ENCODE measurements around the gene SNRPD2.
"Not testable (repeated sequence)": the region's sequence is repeated elsewhere in the genome, so short reads cannot be mapped to it uniquely, and the experiment has no call there.

Gene SNRPD2

DNA sequence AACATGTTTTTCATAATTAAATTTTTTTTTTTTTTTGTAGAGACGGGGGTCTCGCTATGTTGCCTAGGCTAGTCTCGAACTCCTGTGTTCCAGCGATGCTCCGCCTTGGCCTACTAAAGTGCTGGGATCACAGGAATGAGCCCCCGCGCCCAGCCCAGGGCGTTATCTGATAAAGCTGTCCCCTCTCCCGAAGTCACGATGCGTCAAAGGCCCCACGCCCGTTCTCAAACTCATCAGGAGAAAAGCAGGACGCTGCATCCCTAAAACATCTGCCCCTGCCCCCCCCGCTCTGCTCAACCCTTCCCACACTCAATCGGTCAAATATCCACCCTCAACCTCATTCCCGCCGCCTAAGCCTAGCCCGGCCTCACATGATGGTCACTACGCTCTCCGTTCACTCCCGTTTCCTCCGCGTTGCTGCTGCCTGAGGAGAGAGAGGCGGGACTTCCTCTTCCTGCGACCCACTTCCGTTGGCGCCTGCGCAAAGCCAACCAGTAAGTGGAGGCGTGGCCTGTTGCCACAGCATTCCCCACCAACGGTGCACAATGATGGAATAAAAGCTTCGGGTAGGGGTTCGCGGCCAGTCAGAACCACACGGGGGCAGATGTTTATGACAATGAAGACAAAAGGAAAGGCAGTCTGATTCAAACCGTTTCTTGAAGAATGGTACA lies at the start of gene SNRPD2:
Gene SNRPD2 (minus strand): TSS at position 438 of the 671 bp plus-strand sequence. CDS start 65 bp downstream, at position 373.
- peak; percentile 92 to 94 for DNase-seq

DNA sequence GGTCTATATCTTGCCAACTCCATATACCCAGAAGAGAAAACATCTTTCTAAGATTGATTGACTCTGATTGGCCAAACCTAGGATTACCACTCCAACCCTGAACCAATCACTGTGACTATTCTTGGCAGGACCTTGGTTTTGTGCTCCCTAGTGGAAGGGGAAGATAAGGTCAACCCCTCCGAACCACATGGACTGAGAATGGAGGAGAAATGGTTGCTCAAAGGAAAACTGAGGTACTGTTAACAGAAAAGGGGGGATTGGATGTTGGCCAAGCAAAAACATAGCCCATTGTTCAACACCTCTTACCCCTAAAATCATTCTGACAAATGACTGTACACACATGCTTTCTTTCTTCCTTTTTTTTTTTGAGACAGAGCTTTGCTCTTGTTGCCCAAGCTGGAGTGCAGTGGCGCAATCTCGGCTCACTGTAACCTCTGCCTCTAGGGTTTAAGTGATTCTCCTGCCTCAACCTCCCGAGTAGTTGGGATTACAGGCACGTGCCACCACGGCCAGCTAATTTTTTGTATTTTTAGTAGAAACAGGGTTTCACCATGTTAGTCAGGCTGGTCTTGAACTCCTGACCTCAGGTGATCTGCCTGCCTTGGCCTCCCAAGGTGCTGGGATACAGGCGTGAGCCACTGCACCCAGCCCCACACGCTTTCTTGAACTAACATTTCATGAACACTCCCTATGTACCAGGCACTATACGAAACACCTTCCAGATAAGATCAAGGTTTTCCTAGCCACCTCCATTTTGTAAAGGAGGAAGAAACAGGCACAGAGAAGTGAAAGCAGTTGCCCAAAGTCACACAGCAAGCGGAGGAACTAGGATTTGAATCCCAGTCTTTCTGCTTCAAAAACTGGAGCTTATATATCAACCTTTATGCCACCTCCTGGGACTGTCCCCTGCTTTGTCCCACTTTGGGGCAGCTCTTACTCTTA lies 48.0 kb upstream of the SNRPD2 start:
- DNase-seq = peak in 1 of 2 donors; percentile 8

DNA sequence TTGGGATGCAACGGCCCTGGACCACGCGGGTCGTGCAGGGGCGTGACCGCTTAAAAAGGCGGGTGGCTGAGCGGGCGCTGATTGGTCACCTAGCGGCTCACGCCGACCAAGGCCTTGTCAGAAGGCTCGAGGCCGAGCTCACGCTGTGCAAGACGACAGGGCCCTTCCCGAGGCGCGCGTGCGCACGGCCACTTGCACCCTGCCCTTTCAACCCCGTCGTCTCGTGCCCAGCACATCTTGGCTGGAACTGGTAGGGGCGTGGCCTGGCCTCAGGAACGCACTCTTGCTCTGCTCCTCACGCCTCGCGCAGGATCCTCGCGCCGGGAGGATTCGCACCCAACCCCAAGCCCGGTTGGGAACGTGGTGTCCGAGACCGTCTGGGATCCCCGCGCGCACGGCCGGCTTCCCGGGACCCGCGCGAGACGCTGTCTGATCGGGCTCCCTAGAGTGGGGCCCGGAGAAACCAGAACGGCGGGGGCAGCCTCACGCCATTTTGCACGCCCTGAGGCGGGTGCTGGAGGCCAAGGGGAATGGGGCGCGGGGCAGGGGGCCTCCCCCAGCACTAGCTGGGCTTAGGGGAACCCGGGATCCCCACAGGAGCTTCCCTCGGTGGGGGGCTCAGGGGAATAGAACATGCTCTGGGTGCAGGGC lies 41.5 kb upstream of the SNRPD2 start, which contains the start of gene MEIOSIN:
Gene MEIOSIN (plus strand): TSS at position 280 of the 651 bp plus-strand sequence. CDS start 1,938 bp downstream, outside the sequence.
- DNase-seq = no peak

DNA sequence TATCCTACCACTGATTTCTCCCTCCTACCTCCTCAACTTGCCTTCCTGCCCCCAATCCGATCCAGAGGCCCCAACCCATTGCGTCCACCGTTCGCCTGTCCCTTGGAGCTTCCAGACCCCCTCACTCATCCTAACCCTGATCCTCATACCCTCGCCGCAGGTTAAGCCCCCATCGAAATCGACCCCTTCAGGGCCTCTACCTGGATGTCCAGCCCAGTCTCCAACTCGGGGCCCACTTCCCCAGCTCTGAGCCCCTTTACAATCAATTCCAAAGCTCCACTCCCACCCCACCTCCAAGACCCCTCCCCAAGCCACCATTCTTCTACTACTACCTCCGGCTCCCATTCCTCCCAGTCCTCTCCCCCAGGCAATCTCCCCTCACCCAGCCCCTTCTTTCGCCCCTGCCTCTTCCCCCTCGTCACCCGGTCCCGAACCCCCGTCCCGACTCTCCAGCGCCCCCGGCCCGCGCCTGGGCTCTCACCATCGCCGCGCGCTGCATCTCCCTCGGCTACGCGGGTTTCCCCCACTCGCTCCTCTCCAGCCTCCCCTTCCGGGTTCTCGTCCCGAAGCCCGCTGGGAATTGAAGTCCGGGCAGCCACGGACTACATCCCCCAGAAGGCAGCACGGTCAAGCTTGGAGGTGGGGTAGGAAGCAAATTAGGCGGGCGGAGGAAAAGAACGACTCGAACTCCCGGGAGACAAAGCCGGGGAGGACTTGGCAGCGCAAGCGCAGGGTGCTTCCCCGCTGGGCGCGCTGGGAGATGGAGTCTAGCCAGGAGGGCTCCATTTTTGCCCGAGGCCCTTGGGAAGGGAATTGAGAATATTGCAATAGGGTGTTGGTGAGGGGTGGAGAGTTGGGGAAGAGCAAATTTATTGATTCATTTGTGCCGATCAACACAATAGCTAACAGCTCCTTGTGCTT lies 38.9 kb upstream of the SNRPD2 start, which contains the start of gene FBXO46:
Gene FBXO46 (minus strand): TSS at position 529 of the 921 bp plus-strand sequence. CDS start 17,401 bp downstream, outside the sequence.
- peak; percentile 94 to 96 for DNase-seq

DNA sequence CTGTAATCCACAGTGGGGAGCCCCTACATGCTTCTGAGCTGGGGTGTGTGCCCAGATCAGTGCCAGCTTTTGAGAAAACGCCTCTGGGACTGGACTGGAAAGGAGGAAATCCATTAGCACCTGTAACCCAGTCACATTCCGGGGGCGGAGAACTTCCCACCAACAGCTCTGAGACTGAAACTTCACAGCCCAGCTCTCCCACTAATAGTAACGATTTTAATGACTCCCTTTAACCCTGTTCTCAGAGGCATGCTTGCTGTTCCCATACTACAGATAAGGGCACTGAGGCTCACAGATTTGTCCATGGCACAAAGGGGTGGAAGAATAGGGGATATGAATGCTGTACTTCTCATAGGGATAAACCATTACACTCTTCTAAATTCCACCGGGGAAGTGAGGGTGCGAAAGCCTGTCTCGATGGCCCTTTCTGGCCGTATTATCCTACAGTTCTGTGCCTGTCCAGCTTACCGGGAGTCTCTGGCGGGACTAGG lies 38.1 kb upstream of the SNRPD2 start:
- DNase-seq = no peak

DNA sequence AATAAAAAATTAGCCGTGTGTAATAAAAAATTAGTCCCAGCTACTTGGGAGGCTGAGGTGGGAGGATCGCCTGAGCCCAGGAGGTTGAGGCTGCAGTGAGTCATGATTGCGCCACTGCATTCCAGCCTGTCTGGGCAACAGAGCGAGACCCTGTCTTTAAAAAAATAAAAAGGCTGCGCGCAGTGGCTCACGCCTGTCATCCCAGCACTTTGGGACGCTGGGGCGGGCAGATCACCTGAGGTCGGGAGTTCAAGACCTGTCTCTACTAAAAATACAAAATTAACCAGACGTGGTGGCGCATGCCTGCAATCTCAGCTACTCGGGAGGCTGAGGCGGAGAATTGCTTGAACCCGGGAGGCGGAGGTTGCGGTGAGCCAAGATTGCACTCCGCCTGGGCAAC lies 36.9 kb upstream of the SNRPD2 start:
- DNase-seq = not testable (repeated sequence)

DNA sequence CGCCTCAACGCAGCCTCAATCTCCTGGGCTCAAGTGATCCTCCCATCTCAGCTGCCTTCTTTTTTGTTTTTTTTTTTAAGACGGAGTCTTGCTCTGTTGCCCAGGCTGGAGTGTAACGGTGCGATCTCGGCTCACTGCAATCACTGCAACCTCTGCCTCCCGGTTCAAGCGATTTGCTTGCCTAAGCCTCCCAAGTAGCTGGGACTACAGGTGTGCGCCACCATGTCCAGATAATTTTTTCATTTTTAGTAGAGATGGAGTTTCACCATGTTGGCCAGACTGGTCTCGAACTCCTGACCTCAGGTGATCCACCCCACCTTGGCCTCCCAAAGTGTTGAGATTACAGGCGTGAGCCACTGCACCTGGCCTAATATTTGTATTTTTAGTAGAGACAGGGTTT lies 28.3 kb upstream of the SNRPD2 start:
- DNase-seq = not testable (repeated sequence)

DNA sequence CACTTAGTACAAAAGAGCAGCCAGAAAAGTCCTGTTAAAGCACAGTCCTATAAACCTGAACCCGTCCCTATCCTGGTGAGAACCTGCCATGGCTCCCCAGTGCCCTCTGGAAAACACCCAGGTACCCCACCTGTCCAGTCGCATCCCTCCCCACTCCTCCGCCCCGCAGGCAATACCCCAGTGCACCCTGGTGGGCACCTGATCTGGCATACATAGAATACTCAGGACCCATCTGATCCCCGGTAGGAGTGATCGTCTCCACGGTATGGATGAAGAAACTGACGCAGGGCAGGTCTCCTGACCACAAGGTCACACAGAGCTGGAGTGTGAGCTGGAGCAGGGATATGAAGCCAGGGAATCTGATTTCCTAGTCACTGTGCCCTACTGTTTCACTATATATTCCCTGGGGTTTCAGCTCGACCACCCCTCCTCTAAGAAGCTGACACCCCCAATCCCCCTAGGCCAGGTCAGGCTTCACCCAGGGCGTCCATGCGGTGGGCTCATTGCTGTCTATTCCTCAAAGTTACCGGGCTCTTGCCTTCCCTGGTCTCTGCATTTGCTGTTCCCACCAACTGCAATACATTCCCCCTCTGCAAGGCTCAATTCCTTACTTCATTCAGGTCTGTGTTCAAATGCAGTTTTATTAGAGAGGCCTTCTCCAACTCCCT lies 26.4 kb upstream of the SNRPD2 start:
- DNase-seq = no peak

DNA sequence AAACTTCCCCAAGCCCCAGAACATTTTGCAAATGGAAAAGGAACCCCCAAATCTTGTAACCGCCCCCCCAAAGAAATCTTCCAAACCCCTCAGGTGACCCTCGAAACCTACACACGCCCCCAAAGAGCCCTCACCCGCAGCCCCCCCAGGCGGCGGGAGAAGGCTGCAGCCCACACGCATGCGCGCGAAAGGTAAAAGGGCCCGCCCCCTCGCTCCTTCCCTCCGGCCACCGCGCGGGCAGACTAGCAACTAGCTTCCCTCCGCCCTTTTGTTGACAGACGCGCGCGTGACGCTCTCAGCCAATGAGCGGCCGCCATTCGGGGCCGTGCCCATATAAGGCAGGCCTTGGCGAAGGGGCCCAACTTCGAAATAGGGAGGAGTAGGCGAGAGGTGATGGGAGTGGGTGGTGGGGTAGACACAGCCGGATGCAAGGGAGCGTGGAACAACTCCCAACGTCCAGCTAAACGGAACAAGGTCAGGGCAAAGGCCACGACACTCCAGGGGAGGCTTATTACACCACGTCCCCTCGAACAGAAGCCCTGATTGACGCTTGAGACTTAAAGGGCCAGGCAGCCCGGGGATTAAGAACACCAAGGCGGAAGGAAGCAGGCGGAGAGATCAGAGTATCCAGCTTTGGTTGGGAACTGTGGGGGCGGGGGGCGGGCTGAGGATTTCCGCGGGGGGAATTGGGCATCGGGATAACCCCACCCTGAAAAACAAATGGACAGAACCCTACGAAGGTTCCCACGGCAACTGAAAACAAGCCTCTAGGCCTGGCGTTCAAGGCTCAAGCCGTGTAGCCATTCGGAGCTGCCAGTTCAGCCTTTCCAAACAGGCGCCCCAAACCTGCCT lies 25.6 kb upstream of the SNRPD2 start:
- DNase-seq = peak; percentile 99

DNA sequence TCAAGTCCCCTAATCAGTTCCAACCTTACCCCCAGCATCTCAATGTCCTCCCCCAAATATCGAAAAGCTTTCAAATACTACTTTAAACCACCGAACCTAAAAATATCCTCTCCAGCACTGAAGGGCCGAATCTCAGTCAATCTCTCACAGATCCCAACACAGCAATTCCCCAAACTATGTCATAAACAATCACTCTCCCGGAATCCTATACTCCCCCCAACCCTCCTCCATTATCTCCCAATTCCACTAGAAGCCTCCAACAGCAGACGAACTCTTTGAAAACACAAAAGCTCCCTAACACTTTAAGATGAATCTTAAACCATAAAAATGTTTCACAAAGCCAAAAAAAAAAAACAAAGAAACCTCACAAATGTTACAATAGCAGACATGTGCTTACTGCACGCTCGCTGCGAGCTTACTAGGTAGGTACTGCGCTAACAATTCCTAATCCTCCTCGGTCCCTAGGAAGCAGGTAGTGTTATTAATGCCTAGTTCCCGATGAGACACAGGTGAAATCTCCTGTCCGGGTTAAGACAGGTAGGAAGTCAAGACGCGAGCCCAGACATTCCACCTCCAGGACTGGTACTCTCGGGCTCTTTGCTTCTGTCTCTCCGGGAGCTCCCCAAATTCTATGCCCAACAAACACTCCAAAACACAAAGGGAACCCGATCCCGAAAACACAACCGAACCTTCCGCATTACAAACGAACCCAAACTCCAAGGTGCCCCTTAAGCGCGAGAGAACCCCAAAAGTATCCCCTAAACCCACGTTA lies 24.8 kb upstream of the SNRPD2 start:
- DNase-seq = no peak

DNA sequence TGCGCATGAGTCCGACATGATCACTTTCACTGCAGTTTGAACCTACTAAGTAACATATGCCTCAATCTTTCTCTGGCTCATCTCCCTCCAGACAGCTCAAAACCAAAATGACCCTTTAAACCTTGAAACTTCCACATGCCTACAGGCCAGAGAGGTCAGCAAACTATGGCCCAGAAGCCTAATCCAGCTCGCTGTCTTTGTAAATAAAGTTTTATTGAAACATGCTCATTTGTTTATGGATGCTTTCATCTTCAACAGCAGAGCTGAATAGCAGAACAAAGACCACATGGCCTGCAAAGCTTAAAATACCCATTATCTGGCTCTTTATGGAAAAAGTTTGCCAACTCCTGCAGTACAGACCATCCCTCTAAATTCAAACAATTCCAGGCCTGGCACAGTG lies 23.4 kb upstream of the SNRPD2 start:
- no peak for DNase-seq

DNA sequence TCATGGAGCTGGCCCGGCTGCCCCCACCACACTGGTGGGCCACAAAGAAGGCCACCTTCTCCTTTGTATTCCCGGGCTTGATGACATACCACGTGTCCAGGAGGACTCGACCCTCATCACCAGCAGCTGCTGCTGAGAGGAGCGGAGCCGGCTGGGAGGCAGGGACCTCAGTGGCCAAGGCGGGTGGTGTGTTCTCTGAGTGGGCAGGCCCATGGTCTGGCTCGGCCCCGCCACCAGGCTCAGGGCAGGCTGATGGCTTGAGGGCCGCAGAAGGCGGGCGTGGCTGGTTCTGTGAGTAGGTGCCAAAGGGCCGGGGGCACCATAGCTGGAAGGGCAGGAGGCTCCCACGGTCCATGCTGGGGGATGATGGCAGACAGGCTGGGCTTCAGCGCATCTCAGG lies 21.4 kb upstream of the SNRPD2 start:
- no peak for DNase-seq

DNA sequence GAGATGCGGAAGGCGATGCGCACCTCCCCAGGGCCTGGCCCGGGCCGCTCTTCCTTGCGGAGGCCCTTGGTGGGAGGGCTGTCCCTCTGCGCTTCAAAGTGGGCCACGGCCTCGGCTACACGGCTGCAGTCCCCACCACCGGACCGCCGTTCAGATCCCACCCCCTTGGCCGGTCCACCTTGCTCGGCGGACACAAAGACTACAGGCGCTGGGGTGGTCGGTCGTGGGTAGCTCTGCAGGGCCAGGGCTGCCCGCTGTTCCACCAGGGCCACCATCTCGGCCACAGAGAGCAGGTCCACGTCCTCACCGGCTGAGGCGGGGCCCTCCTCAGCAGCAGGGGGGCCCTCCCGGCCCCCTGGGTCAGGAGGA lies 20.9 kb upstream of the SNRPD2 start:
- DNase-seq = no peak

DNA sequence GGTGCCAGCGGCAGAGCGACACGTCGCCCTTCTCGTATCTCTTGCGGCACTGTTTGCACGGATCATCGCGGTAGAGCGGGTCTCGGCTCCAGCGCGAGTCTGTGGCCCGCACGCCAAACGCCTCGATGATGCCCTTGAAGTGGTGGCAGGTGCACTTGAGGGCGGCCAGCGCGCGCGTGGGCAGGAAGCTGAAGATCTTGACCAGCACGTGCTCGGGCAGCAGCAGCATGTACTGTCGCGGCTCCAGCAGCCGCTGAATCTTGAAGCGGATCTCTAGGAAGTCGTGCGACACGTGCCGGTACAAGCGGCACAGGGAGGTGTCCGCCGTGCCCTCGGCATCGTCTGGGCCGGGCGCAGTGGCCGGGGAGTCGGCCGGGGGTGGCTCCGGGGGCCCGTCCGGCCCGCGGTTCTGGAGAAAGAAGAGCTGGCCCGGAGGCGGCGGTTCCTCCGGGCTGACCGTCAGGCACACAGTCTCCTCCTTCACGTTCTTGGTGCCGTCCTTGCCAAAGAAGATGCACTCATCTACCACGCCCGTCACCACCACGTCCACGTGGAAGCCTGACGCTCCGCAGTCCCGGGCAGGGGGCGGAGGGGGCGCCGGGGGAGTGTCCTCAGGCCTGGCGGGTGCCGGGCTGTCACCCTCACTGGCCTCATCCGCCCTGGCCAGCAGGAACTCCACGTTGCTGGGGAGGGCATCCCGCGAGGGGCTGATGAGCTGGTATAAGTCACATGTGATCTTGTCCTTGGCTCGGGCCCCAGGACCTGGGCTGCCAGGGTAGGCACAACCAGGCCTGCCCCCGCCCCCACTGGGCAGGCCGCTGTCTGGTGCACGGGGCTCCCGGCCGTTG lies 20.3 kb upstream of the SNRPD2 start:
- DNase-seq = no peak

DNA sequence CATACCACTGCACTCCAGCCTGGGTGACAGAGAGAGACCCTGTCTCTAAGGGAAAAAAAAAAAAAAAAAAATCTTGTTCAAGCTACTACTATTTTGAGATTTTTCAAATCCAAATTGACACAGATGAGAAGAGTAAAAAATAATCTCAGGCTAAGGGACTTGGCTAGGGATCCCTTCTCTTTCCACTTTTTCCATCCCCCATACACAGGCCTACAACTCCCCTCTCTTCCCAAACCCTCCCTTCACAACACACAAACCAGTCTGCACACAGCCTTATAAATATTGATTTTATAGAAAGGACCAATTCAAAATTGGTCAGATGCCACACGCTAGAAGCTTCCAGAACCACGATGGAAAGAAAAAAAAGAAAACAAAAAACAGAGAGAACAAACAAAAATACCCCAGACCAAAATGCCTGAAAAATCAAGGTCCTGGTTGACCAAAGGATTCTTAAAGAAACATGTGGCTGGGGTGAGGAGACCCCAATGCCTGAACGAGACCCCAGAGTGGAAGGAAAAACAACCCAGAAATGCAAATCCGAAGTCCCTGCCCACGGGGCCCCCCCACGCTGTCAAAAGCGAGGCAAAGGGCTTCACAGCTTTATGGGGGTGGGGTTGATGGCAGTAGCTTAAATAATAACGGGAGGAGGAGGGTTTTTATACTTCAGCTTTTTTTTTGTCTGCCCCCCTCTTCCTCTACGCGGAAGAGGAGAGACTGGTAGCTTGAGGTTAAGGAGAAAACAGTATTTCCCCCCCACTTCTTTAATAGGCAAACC lies 18.8 kb upstream of the SNRPD2 start:
- no peak for DNase-seq

DNA sequence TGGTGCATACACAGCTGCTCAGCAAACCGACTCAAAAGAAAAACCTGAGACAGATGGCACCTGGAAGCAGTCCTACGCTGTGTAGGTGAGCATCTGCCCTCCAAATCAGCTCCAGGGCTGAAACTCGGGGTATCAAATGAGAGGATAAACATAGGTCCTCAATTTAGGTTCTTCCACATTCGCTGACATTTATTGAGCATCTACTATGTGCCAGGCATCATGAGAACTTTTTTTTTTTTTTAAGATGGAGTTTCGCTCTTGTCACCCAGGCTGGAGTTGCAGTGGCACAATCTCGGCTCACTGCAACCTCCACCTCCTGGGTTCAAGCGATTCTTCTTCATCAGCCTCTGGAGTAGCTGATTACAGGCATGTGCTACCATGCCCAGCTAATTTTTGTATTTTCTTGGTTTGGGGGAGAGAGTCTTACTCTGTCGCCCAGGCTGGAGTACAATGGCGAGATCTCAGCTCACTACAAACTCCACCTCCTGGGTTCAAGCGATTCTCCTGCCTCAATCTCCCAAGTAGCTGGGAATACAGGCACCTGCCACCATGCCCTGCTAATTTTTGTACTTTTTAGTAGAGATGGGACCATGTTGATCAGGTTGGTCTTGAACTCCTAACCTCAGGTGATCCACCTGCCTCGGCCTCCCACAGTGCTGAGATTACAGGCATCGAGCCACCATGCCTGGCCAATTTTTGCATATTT lies 14.1 kb upstream of the SNRPD2 start:
- no peak for DNase-seq

DNA sequence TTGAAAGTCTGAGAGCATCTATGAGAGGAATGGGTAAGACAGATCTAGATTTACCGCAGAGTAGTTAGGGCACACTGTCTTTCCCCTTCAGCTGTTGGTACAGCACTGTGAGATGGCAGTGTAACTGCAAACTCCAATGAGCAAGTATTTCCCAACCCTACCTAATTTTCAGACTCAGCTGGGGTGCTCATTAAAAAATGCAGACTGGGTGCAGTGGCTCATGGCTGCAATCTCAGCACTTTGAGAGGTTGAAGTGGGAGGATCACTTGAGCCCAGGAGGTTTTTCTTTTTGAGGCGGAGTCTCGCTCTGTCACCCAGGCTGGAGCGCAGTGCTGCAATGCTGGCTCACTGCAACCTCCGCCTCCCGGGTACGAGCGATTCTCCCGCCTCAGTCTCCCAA lies 13.4 kb upstream of the SNRPD2 start:
- no peak for DNase-seq
